HepG2 (cell line): ENCODE measurements around the gene ARHGDIG. TPM values are rescaled to one million over a fixed set of nuclear protein-coding genes. Genes with fewer than 3 reads are reported as not detected.

Experiments used
- DMTF1 ChIP-seq: sonication (generic); formaldehyde crosslinking; IDR thresholded peaks from 2 replicates; pipeline ENCODE4 v1.4.0; 2020; ENCODE audit warnings: mild to moderate bottlenecking, missing genetic modification reagents
- MAFG ChIP-seq: sonication (generic); formaldehyde crosslinking; IDR thresholded peaks from 2 replicates; pipeline ENCODE4 v1.5.1; 2020; ENCODE audit warnings: mild to moderate bottlenecking, missing genetic modification reagents
- MEIS1 ChIP-seq: sonication (generic); formaldehyde crosslinking; IDR thresholded peaks from 2 replicates; pipeline ENCODE4 v1.9.0; 2021; ENCODE audit warnings: mild to moderate bottlenecking, missing genetic modification reagents, moderate library complexity, borderline replicate concordance
- MTF1 ChIP-seq: sonication (generic); formaldehyde crosslinking; IDR thresholded peaks from 2 replicates; pipeline ENCODE4 v1.5.0; 2020; ENCODE audit warnings: missing genetic modification reagents
- NR1H2 ChIP-seq: sonication (generic); formaldehyde crosslinking; IDR thresholded peaks from 2 replicates; pipeline ENCODE4 v1.8.1; 2022; ENCODE audit warnings: low read depth, missing genetic modification reagents, borderline replicate concordance
- PCBP1 ChIP-seq: fragments of 200-400 bp; formaldehyde crosslinking; IDR thresholded peaks from 2 replicates; pipeline ENCODE4 v1.6.1; 2017; ENCODE audit warnings: mild to moderate bottlenecking, low read depth, low read length, borderline replicate concordance
- RBM22 ChIP-seq: fragments of 200-400 bp; formaldehyde crosslinking; optimal IDR thresholded peaks from 2 replicates; pipeline ENCODE3; 2017; ENCODE audit warnings: mild to moderate bottlenecking, low read length, moderate library complexity
- SCMH1 ChIP-seq: sonication (generic); formaldehyde crosslinking; IDR thresholded peaks from 2 replicates; pipeline ENCODE4 v1.9.0; 2021; ENCODE audit warnings: missing genetic modification reagents, mild to moderate bottlenecking, borderline replicate concordance
- SP140L ChIP-seq: sonication (generic); formaldehyde crosslinking; IDR thresholded peaks from 2 replicates; pipeline ENCODE4 v1.4.0; 2020; ENCODE audit warnings: missing genetic modification reagents, borderline replicate concordance
- ZBTB44 ChIP-seq: sonication (generic); formaldehyde crosslinking; IDR thresholded peaks from 2 replicates; pipeline ENCODE4 v1.4.0; 2020; ENCODE audit warnings: missing genetic modification reagents
- ZBTB49 ChIP-seq: sonication (generic); formaldehyde crosslinking; IDR thresholded peaks from 2 replicates; pipeline ENCODE4 v1.4.0; 2020; ENCODE audit warnings: missing genetic modification reagents, borderline replicate concordance
- ZNF563 ChIP-seq: sonication (generic); formaldehyde crosslinking; IDR thresholded peaks from 2 replicates; pipeline ENCODE4 v1.8.0; 2022; ENCODE audit warnings: mild to moderate bottlenecking, moderate library complexity, missing genetic modification reagents
- ZNF670 ChIP-seq: sonication (generic); formaldehyde crosslinking; IDR thresholded peaks from 2 replicates; pipeline ENCODE4 v1.8.0; 2022; ENCODE audit warnings: mild to moderate bottlenecking, missing genetic modification reagents, borderline replicate concordance
- ZNF713 ChIP-seq: sonication (generic); formaldehyde crosslinking; IDR thresholded peaks from 2 replicates; pipeline ENCODE4 v1.4.0; 2020; ENCODE audit warnings: mild to moderate bottlenecking, missing genetic modification reagents
- ZSCAN30 ChIP-seq: sonication (generic); formaldehyde crosslinking; IDR thresholded peaks from 2 replicates; pipeline ENCODE4 v1.5.0; 2020; ENCODE audit warnings: mild to moderate bottlenecking, missing genetic modification reagents
- polyA plus RNA-seq, 8 experiments: library from polyadenylated mRNA; depleted of rRNA in 3 of 8; stranded (reverse) in 7 of 8; unstranded in 1 of 8; fragments of >200 nt; fragmentation: Illumina TruSeq in 4 of 8; extraction: Trizol in 4 of 8; gene quantifications; 2 replicates each; pipeline versions ENCODE4 v1.2.1 to v1.2.3, GENCODE V29; 2011 to 2016; ENCODE audit warnings: low read depth in 4 of 8, missing spikeins in 1 of 8, mixed read lengths in 1 of 8; ENCODE audit not compliant: insufficient read depth in 1 of 8
- total RNA-seq, 5 experiments: library from RNA; depleted of rRNA; stranded (reverse); fragments of >200 nt; fragmentation: Illumina TruSeq; extraction: Trizol; gene quantifications; 2 replicates each; pipeline ENCODE4 v1.2.3, GENCODE V29; 2016; ENCODE audit warnings: low read depth in 1 of 5
- TF ChIP-seq, protein P1 (sequence below): sonication (generic); formaldehyde crosslinking; IDR thresholded peaks from 2 replicates; pipeline ENCODE4 v1.9.0; 2021; ENCODE audit warnings: missing genetic modification reagents, borderline replicate concordance
- TF ChIP-seq, protein P2 (sequence below): conservative IDR thresholded peaks from 2 replicates; pipeline ENCODE4 v1.6.1; 2018; ENCODE audit warnings: missing genetic modification reagents

ARHGDIG gene
- total and polyA plus RNA-seq, 2 of the 13 experiments (the other 11 are each of a cell fraction or from before 2014, with no cell fraction given), result 0.24 to 0.48 TPM

- TF ChIP-seq ZBTB44 (CRISPR knock-in tag) (no peak), MEIS1 (CRISPR knock-in tag) (peak; percentile 52), ZSCAN30 (no peak), SP140L (no peak), ZNF670 (CRISPR knock-in tag) (peak; percentile 83; the same call in 1 of the 2 replicates), ZNF563 (CRISPR knock-in tag) (peak; percentile 83; the same call in 1 of the 2 replicates), SCMH1 (CRISPR knock-in tag) (no peak), ZBTB49 (CRISPR knock-in tag) (no peak), RBM22 (no peak), ZNF713 (CRISPR knock-in tag) (no peak), PCBP1 (no peak), MTF1 (CRISPR knock-in tag) (no peak), MAFG (CRISPR knock-in tag) (no peak), DMTF1 (CRISPR knock-in tag) (no peak), NR1H2 (CRISPR knock-in tag) (no peak)
- TF ChIP-seq, protein P1, sequence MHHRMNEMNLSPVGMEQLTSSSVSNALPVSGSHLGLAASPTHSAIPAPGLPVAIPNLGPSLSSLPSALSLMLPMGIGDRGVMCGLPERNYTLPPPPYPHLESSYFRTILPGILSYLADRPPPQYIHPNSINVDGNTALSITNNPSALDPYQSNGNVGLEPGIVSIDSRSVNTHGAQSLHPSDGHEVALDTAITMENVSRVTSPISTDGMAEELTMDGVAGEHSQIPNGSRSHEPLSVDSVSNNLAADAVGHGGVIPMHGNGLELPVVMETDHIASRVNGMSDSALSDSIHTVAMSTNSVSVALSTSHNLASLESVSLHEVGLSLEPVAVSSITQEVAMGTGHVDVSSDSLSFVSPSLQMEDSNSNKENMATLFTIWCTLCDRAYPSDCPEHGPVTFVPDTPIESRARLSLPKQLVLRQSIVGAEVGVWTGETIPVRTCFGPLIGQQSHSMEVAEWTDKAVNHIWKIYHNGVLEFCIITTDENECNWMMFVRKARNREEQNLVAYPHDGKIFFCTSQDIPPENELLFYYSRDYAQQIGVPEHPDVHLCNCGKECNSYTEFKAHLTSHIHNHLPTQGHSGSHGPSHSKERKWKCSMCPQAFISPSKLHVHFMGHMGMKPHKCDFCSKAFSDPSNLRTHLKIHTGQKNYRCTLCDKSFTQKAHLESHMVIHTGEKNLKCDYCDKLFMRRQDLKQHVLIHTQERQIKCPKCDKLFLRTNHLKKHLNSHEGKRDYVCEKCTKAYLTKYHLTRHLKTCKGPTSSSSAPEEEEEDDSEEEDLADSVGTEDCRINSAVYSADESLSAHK (CRISPR knock-in tag), result no peak
- TF ChIP-seq, protein P2, sequence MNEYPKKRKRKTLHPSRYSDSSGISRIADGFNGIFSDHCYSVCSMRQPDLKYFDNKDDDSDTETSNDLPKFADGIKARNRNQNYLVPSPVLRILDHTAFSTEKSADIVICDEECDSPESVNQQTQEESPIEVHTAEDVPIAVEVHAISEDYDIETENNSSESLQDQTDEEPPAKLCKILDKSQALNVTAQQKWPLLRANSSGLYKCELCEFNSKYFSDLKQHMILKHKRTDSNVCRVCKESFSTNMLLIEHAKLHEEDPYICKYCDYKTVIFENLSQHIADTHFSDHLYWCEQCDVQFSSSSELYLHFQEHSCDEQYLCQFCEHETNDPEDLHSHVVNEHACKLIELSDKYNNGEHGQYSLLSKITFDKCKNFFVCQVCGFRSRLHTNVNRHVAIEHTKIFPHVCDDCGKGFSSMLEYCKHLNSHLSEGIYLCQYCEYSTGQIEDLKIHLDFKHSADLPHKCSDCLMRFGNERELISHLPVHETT (CRISPR knock-in tag), result peak; percentile 54; the same call in 1 of the 2 replicates
These were observed 45.7 kb upstream of the ARHGDIG start, which contains the start of gene FAM234A (continued) for GRCh38 chr16:234468-235305.
